Mesothelial cell of epicardium (in vitro differentiated cells): Measurements from ENCODE around the gene BTG1. TPM values are rescaled to one million over a fixed set of nuclear protein-coding genes. Genes with fewer than 3 reads are reported as not detected.
"Not testable (repeated sequence)": the region's sequence is repeated elsewhere in the genome, so short reads cannot be mapped to it uniquely, and the experiment has no call there.

Source experiments
- DNase-seq, 2 experiments: peaks; one replicate each; pipeline ENCODE4 v3.0.0; 2021; ENCODE audit warnings: low spot score in 2 of 2; ENCODE audit not compliant: unreplicated experiment in 2 of 2
- H3K27ac Mint-ChIP-seq: 2 replicates; pipeline ENCODE4 v1.8.0; 2021; ENCODE audit warnings: mixed read lengths
- H3K27me3 Mint-ChIP-seq: 2 replicates; pipeline ENCODE4 v1.8.0; 2021; ENCODE audit warnings: low read depth, mixed read lengths
- H3K36me3 Mint-ChIP-seq: 2 replicates; pipeline ENCODE4 v1.8.0; 2021; ENCODE audit warnings: mixed read lengths
- H3K4me1 Mint-ChIP-seq: 2 replicates; pipeline ENCODE4 v1.8.0; 2021; ENCODE audit warnings: mixed read lengths
- H3K4me3 Mint-ChIP-seq: 2 replicates; pipeline ENCODE4 v1.8.0; 2021; ENCODE audit warnings: mild to moderate bottlenecking, moderate library complexity, mixed read lengths
- H3K9me3 Mint-ChIP-seq: 2 replicates; pipeline ENCODE4 v1.8.0; 2021; ENCODE audit warnings: mixed read lengths
- total RNA-seq: library from RNA; stranded (reverse); gene quantifications from 3 replicates; pipeline ENCODE4 v1.2.1, GENCODE V29; 2021
- TF ChIP-seq, protein P1 (sequence below): fragments of 200-600 bp; sonication (generic); IDR thresholded peaks from one replicate; pipeline ENCODE4 v1.5.0; 2021; ENCODE audit warnings: antibody characterized with exemption; ENCODE audit not compliant: unreplicated experiment

BTG1 gene
- total RNA-seq, 1 donor from 2014 or later = 71.0 TPM

DNA sequence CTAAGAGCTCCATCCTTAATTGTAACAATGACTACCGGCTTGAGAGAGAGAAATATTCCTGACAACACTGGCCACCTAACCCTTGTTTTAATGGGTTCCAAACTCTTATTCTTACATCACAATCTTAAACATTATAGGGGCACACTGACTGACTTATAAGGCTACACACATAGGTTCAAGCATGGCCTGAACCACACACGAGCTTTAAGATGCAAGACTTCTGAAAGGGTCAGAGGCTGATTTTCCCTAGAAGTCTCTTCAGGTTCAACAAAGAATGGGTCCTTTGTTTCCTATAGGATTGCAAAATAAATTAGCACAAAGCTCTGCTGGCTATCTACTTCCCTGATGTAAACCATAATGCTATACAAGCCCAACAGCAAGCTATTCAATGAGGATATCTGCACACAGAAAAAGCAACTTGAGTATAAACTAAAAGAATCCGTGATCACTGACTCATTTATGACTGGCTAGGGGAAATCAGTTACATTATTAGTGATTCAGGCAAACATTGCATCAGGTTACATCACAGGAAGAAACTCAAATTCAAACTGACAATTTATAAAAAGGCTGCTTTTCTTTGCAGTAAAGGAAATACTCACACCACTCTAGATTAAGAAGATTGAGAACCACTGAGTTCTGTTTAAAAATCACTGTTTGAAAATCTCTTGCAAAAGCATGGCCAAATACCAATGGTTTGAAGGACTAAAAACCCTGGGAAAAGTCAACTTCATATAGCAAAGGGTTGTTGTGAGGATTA is 8.5 kb downstream of the BTG1 start:
- H3K36me3 Mint-ChIP-seq = peaks cover 2% of the 10 kb centered on the region
- H3K4me3 Mint-ChIP-seq = no peak overlapping the region
- H3K27ac Mint-ChIP-seq = no peak overlapping the region
- no peaks in the 10 kb centered on the region for H3K9me3 Mint-ChIP-seq
- no peaks in the 10 kb centered on the region for H3K27me3 Mint-ChIP-seq
- peaks cover 86% of the 10 kb centered on the region for H3K4me1 Mint-ChIP-seq
- TF ChIP-seq, protein P1, sequence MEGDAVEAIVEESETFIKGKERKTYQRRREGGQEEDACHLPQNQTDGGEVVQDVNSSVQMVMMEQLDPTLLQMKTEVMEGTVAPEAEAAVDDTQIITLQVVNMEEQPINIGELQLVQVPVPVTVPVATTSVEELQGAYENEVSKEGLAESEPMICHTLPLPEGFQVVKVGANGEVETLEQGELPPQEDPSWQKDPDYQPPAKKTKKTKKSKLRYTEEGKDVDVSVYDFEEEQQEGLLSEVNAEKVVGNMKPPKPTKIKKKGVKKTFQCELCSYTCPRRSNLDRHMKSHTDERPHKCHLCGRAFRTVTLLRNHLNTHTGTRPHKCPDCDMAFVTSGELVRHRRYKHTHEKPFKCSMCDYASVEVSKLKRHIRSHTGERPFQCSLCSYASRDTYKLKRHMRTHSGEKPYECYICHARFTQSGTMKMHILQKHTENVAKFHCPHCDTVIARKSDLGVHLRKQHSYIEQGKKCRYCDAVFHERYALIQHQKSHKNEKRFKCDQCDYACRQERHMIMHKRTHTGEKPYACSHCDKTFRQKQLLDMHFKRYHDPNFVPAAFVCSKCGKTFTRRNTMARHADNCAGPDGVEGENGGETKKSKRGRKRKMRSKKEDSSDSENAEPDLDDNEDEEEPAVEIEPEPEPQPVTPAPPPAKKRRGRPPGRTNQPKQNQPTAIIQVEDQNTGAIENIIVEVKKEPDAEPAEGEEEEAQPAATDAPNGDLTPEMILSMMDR = no peak
- DNase-seq = no peak

DNA sequence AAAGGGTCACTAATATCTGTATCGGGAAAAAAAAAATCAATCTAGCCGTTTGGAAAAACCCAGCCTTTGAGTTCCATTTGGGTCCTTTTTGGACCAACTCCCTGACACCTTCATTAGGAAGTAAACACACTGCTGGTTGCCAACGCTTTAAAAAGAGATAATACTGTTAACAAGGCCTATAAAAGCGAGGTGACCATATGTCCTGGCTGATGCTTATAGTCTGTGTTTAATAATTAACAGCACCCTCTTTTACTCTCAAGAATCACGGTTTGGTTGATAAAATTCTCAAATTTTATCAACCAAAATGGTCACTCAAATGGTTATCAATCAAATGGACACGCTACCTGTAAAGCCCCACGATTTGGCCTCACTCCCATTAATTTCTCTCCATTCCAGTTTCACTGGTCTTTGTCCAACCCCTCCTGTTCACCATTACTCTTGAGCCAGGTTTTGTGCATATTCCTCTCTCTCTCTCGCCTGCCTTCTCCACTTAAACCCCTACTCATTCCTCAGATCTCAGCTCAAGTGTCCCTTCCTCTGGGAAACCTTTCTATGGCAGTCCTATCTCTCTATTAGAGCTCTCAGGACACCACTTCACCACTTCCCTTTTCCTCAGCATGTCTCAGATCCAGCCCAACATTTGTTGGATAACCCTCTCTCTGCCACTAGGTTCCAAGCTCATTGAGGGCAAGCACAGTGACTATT is 9.5 kb downstream of the BTG1 start:
- Mint-ChIP-seq H3K27ac (peak overlapping the region; percentile 2), H3K9me3 (no peaks in the 10 kb centered on the region), H3K27me3 (no peaks in the 10 kb centered on the region), H3K4me1 (peaks cover 86% of the 10 kb centered on the region), H3K36me3 (peaks cover 2% of the 10 kb centered on the region), H3K4me3 (no peak overlapping the region)
- DNase-seq = no peak
- TF ChIP-seq, protein P1 = no peak

DNA sequence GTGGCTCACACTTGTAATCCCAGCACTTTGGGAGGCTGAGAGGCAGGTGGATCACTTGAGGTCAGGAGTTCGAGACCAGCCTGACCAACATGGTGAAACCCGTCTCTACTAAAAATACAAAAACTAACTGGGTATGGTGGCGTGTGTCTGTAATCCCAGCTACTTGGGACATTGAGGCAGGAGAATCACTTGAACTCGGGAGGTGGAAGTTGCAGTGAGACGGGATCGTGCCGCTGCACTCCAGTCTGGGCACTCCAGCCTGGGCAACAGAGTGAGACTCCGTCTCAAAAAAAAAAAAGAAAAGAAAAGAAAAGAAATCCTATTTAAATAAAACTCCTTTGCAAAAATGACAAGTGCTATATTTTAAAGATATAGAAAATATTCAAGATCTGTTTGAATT is 10.1 kb downstream of the BTG1 start:
- not testable (repeated sequence) for H3K4me3 Mint-ChIP-seq, H3K36me3 Mint-ChIP-seq, H3K9me3 Mint-ChIP-seq, H3K27me3 Mint-ChIP-seq, H3K27ac Mint-ChIP-seq, DNase-seq
- H3K4me1 Mint-ChIP-seq = peaks cover 82% of the 10 kb centered on the region

DNA sequence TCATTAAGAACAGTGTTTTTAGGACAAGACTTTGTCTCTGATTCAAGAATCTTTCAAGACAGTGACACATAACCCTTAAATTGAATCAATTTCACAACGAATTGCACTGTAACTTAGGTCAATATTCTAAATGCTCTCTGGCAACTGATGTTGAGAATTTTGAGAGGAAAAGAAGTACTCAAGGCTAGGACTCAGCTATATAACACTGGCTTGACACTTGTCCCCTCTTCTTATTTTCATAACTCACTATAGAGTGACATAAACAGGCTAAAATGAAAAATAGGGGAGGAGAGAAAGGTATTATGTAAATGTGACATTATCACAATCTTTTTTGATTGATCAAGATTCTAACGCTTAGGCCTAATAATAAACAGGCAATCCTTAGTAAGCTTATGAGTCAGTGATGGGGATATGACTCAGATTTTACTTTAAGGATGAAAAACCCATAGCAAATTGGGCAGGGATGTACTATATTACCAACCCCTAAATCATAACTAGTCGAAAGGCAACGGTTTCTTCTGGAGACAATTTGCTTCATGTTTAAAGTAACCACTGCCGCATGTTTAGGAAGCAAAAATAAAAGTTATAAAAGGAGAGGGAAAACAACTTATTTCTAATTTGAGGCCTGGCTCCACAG is 10.9 kb downstream of the BTG1 start:
- Mint-ChIP-seq H3K4me1 (peaks cover 74% of the 10 kb centered on the region), H3K9me3 (no peaks in the 10 kb centered on the region), H3K36me3 (peaks cover 3% of the 10 kb centered on the region), H3K27me3 (no peaks in the 10 kb centered on the region), H3K4me3 (no peak overlapping the region), H3K27ac (peak overlapping the region; percentile 52)
- no peak for DNase-seq
- TF ChIP-seq, protein P1 = no peak

DNA sequence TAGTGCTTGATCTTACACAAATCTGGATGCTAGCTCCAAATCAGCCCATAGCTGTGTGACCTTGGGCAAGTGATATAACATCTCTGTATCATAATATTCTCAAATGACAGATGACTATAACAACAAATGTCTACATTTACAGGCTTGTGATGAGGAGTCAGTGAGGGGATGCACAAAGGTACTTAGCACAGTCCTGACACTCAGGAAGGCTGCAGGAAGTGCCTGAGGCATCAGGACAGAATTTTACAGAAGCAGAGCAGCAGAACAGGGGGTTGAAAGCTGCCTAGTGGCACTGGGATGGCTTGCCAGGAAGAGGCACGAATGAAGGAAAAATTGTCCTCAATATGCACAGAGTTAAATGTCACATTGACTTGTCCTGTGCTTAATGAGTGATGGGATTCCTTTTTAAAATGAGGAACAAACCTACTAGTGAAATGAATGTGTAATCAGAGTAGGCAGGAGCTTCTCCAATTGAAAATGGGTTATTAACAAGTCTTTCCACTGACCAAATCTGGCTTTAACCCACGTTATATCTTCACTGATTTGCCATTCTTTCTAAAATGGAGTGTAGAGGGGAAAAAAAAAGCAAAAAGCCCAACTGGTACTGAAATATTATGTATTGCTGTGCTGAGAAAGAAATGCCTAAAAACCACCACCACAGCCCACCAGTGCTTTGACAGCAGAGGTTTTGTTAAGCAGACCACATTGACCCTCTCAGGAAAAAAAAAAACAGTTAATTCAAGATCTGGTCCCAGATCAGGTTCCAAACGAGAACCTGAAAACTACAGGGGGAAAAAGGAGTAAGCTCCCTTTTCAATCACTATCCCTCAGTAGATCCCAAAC is 11.6 kb downstream of the BTG1 start:
- TF ChIP-seq, protein P1 = no peak
- peak overlapping the region; percentile 52 for H3K27ac Mint-ChIP-seq
- no peaks in the 10 kb centered on the region for H3K9me3 Mint-ChIP-seq
- H3K4me1 Mint-ChIP-seq = peaks cover 67% of the 10 kb centered on the region
- peaks cover 8% of the 10 kb centered on the region for H3K36me3 Mint-ChIP-seq
- DNase-seq = no peak
- H3K27me3 Mint-ChIP-seq = no peaks in the 10 kb centered on the region
- H3K4me3 Mint-ChIP-seq = no peak overlapping the region
